Fibroblast of lung (primary cell): ENCODE measurements around the gene FLACC1. TPM values are rescaled to one million over a fixed set of nuclear protein-coding genes. Genes with fewer than 3 reads are reported as not detected.

Experiments used
- DNase-seq, 2 donors: peaks; one replicate each; pipeline versions ENCODE4 v3.0.0 to v3.0.0-alpha.2; 2010; ENCODE audit warnings: low read depth in 2 of 2
- H2AFZ ChIP-seq: 2 replicates; pipeline ENCODE4 v1.5.1; 2012; ENCODE audit warnings: low read length, control low read depth, inconsistent platforms
- H3K27ac ChIP-seq: 2 replicates; pipeline ENCODE4 v1.5.1; 2011; ENCODE audit warnings: low read length, control low read depth; ENCODE audit not compliant: insufficient read depth
- H3K27me3 ChIP-seq: 2 replicates; pipeline ENCODE4 v1.5.1; 2011; ENCODE audit warnings: mild to moderate bottlenecking, low read length; ENCODE audit not compliant: control insufficient read depth, insufficient read depth
- H3K36me3 ChIP-seq: 2 replicates; pipeline ENCODE4 v1.5.1; 2011; ENCODE audit warnings: low read length; ENCODE audit not compliant: control insufficient read depth, insufficient read depth
- H3K4me1 ChIP-seq: 2 replicates; pipeline ENCODE4 v1.5.1; 2011; ENCODE audit warnings: low read length; ENCODE audit not compliant: control insufficient read depth, insufficient read depth; ENCODE audit errors: extremely low read depth
- H3K4me2 ChIP-seq: 2 replicates; pipeline ENCODE4 v1.5.1; 2011; ENCODE audit warnings: low read length, control low read depth; ENCODE audit not compliant: insufficient read depth; ENCODE audit errors: extremely low read depth
- H3K4me3 ChIP-seq, 4 experiments: fragments of 200-600 bp in 1 of 4; sonication (generic) in 1 of 4; replicated peaks in 1 of 4; 2 replicates each; pipeline ENCODE4 v1.5.1; 2011 to 2016; ENCODE audit warnings: low read length in 4 of 4, low read depth in 3 of 4, mild to moderate bottlenecking in 3 of 4, control low read depth in 2 of 4, inconsistent platforms in 1 of 4, mixed read lengths in 1 of 4; ENCODE audit not compliant: insufficient read depth in 1 of 4; ENCODE audit errors: control extremely low read depth in 1 of 4
- H3K79me2 ChIP-seq: 2 replicates; pipeline ENCODE4 v1.5.1; 2012; ENCODE audit warnings: mild to moderate bottlenecking, low read length, inconsistent platforms; ENCODE audit not compliant: control insufficient read depth, insufficient read depth
- H3K9ac ChIP-seq: 2 replicates; pipeline ENCODE4 v1.5.1; 2011; ENCODE audit warnings: mild to moderate bottlenecking, low read length, control low read depth; ENCODE audit not compliant: insufficient read depth
- H3K9me3 ChIP-seq: 2 replicates; pipeline ENCODE4 v1.5.1; 2012; ENCODE audit warnings: low read depth, low read length; ENCODE audit not compliant: control insufficient read depth, insufficient read depth
- H4K20me1 ChIP-seq: 2 replicates; pipeline ENCODE4 v1.5.1; 2011; ENCODE audit warnings: low read length; ENCODE audit not compliant: control insufficient read depth, insufficient read depth; ENCODE audit errors: extremely low read depth
- EZH2 ChIP-seq: IDR thresholded peaks from 2 replicates; pipeline ENCODE4 v1.5.1; 2012; ENCODE audit warnings: low read length, control low read depth, mild to moderate bottlenecking; ENCODE audit errors: missing control alignments
- polyA plus RNA-seq, 2 donors: library from polyadenylated mRNA; depleted of rRNA in 1 of 2; stranded (reverse) in 1 of 2; unstranded in 1 of 2; fragments of >200 nt; gene quantifications; 2 replicates each; pipeline ENCODE4 v1.2.1, GENCODE V29; 2011 to 2012; ENCODE audit warnings: missing spikeins in 1 of 2
- total RNA-seq: library from RNA; depleted of rRNA; stranded (reverse); fragments of >200 nt; gene quantifications from 2 replicates; pipeline ENCODE4 v1.2.1, GENCODE V29; 2014
- TF ChIP-seq, protein P1 (sequence below), 2 donors: IDR thresholded peaks in 1 of 2; conservative IDR thresholded peaks in 1 of 2; 1 replicate in 1 of 2; 2 replicates in 1 of 2; pipeline ENCODE4 v1.5.1; 2011 to 2012; ENCODE audit warnings: low read length in 2 of 2, control low read depth in 1 of 2, inconsistent platforms in 1 of 2, low read depth in 1 of 2, mild to moderate bottlenecking in 1 of 2

Gene FLACC1
- total and polyA plus RNA-seq, 2 donors (not counting 1 experiment from before 2014, with no cell fraction given) = 0.56 to 1.3 TPM

DNA sequence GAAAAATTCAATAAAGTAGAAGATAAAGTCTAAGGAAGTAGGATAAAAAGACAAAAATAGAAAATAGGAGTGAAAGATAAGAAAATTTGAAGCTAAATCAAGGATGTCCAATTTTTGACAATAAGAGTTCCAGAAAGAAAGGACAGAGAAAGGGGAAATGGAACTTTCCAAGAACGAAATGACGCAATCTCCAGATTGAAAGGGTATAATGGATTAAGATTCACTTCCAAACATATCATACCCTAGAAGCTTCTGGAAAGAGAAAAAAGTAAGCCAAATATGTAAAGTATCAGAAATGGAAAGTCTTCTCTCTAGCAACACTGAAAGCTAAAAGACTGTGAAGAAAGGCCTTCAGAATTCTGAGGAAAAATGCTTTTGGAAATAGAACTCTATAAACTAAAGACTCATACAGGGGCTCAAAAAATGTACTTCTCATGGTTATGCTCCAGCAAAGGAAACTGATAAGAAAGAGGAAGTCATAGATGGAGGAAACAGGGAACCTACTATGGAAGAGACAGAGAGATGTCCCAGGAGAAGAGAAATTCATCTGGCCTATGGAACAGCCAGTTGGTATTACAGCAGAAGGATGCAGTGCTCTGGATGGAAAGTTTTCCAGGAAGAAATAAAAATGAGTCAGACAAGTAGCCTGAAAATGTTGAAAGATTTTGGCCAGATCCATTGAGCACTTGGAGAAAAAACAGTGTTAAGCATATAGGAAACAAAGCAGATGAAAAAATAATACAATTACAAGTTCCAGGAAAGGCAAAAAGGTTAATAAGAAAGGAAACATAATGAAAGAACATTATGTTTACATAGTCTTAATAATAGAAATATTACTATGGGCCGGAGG is 76.7 kb downstream of the FLACC1 start:
- Histone ChIP-seq H3K27ac (no peak overlapping the region), H3K36me3 (peaks cover 12% of the 10 kb centered on the region), H4K20me1 (no peaks in the 10 kb centered on the region), H3K27me3 (no peaks in the 10 kb centered on the region), H3K4me1 (no peaks in the 10 kb centered on the region), H3K9ac (no peak overlapping the region), H3K9me3 (no peaks in the 10 kb centered on the region), H3K79me2 (no peaks in the 10 kb centered on the region), H2AFZ (no peak overlapping the region), H3K4me3 (no peak overlapping the region), H3K4me2 (no peak overlapping the region)
- no peak for DNase-seq
- no peak for TF ChIP-seq EZH2
- TF ChIP-seq, protein P1, sequence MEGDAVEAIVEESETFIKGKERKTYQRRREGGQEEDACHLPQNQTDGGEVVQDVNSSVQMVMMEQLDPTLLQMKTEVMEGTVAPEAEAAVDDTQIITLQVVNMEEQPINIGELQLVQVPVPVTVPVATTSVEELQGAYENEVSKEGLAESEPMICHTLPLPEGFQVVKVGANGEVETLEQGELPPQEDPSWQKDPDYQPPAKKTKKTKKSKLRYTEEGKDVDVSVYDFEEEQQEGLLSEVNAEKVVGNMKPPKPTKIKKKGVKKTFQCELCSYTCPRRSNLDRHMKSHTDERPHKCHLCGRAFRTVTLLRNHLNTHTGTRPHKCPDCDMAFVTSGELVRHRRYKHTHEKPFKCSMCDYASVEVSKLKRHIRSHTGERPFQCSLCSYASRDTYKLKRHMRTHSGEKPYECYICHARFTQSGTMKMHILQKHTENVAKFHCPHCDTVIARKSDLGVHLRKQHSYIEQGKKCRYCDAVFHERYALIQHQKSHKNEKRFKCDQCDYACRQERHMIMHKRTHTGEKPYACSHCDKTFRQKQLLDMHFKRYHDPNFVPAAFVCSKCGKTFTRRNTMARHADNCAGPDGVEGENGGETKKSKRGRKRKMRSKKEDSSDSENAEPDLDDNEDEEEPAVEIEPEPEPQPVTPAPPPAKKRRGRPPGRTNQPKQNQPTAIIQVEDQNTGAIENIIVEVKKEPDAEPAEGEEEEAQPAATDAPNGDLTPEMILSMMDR (conservative IDR thresholded peaks at IDR 0.05 in 1 of 2, IDR thresholded peaks at IDR 0.05 in 1 of 2; ENCODE audit: low read depth in 1 of 2, low read length in 2 of 2) = no peak

DNA sequence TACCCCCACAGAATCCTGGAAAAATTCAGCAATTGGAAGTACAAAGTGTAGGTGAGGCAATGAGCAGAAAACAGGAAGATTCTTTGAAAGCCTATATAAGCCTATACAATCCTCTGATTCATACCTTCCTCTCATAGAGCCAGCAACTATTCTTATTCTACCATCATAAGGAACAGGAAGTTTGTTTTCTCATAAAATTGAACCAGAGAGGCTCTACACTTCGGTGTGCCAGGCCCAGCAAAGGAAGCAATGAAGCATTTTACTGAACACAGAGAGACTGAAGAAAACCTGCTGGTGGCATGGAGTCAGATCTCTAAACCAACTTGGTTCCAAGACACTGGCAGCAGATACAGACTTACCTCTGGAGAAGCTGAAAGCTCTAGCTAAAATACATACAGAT is 78.1 kb downstream of the FLACC1 start:
- Histone ChIP-seq H3K9me3 (no peaks in the 10 kb centered on the region), H2AFZ (no peak overlapping the region), H3K27me3 (no peaks in the 10 kb centered on the region), H4K20me1 (no peaks in the 10 kb centered on the region), H3K4me2 (no peak overlapping the region), H3K4me1 (no peaks in the 10 kb centered on the region), H3K27ac (no peak overlapping the region), H3K36me3 (peaks cover 8% of the 10 kb centered on the region), H3K9ac (no peak overlapping the region), H3K79me2 (no peaks in the 10 kb centered on the region), H3K4me3 (no peak overlapping the region)
- no peak for DNase-seq
- TF ChIP-seq, protein P1 (conservative IDR thresholded peaks at IDR 0.05 in 1 of 2, IDR thresholded peaks at IDR 0.05 in 1 of 2; ENCODE audit: low read depth in 1 of 2, low read length in 2 of 2) = no peak
- no peak for TF ChIP-seq EZH2

DNA sequence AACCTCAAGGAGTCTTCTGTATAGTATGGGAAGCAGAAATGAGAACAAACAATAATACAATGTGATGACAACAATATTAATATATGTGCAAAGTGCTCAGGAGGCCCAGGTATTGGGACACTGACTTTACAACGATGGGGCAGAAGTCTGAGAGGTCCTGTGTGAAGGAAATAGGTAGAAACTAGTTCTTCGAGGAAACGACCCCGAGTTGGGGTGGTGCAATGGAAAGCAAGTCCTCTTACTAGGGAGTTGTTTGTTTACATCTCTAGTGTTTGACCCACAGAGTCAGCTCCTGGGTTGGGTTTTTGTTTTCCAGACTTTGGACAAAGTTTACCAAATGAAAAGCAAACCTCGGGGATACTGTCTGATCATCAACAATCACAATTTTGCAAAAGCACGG is 80.6 kb downstream of the FLACC1 start:
- TF ChIP-seq EZH2 = no peak
- TF ChIP-seq, protein P1 (conservative IDR thresholded peaks at IDR 0.05 in 1 of 2, IDR thresholded peaks at IDR 0.05 in 1 of 2; ENCODE audit: low read depth in 1 of 2, low read length in 2 of 2) = no peak
- Histone ChIP-seq H3K79me2 (no peaks in the 10 kb centered on the region), H4K20me1 (no peaks in the 10 kb centered on the region), H3K27me3 (no peaks in the 10 kb centered on the region), H3K36me3 (peaks cover 10% of the 10 kb centered on the region), H3K9me3 (no peaks in the 10 kb centered on the region), H3K9ac (no peak overlapping the region), H3K4me2 (no peak overlapping the region), H2AFZ (no peak overlapping the region), H3K4me3 (no peak overlapping the region), H3K27ac (no peak overlapping the region), H3K4me1 (no peaks in the 10 kb centered on the region)
- DNase-seq = no peak
